ENCODE results near the gene PHKG2.

The PHKG2 gene

GRCh38 chr16:30786115-30786935, 38.1 kb downstream of the PHKG2 start:
- DNase-seq (ENCODE audit: extremely low spot score, insufficient read length, low read depth) (no peak), FAIRE-seq (no peak)

GRCh38 chr16:30786936-30787612, 38.8 kb downstream of the PHKG2 start, which contains the start of gene ZNF629:
Gene ZNF629, minus strand, starts transcription at chr16:30787205. Its CDS starts 2,723 bp downstream, at chr16:30784482.
- FAIRE-seq (no peak), DNase-seq (ENCODE audit: extremely low spot score, insufficient read length, low read depth) (no peak)

- FAIRE-seq, result no peak
- DNase-seq (ENCODE audit: extremely low spot score, insufficient read length, low read depth), result no peak
These were observed 39.6 kb downstream of the PHKG2 start for GRCh38 chr16:30787613-30788378.

- DNase-seq (ENCODE audit: extremely low spot score, insufficient read length, low read depth), result no peak
- FAIRE-seq, result no peak
These were observed 45.4 kb downstream of the PHKG2 start for GRCh38 chr16:30793508-30794069.

- no peak for DNase-seq (ENCODE audit: extremely low spot score, insufficient read length, low read depth)
- no peak for FAIRE-seq
These were observed 46.4 kb downstream of the PHKG2 start for GRCh38 chr16:30794634-30795033.

GRCh38 chr16:30797670-30798309, 49.6 kb downstream of the PHKG2 start:
- DNase-seq (ENCODE audit: extremely low spot score, insufficient read length, low read depth) (no peak), FAIRE-seq (no peak)
